WTC11 (cell line): ENCODE results near the gene IQCE.

Experiments
- KAT7 ChIP-seq: sonication (generic); formaldehyde crosslinking; IDR thresholded peaks from 2 replicates; pipeline ENCODE4 v1.8.1; 2023; ENCODE audit warnings: missing genetic modification reagents, mild to moderate bottlenecking, borderline replicate concordance
- ZNF138 ChIP-seq: sonication (generic); formaldehyde crosslinking; conservative IDR thresholded peaks from 2 replicates; pipeline ENCODE4 v1.8.1; 2022; ENCODE audit warnings: mild to moderate bottlenecking, moderate library complexity, missing genetic modification reagents
- TF ChIP-seq, protein P1 (sequence below): fragments of 250-450 bp; sonication (Bioruptor Pico); IDR thresholded peaks from 2 replicates; pipeline ENCODE4 v1.9.0; 2021; ENCODE audit warnings: mild to moderate bottlenecking
- TF ChIP-seq, protein P2 (sequence below): sonication (generic); formaldehyde crosslinking; IDR thresholded peaks from 2 replicates; pipeline ENCODE4 v1.8.0; 2022; ENCODE audit warnings: mild to moderate bottlenecking, missing genetic modification reagents
- TF ChIP-seq, protein P3 (sequence below): sonication (generic); formaldehyde crosslinking; IDR thresholded peaks from 2 replicates; pipeline ENCODE4 v1.8.1; 2023; ENCODE audit warnings: mild to moderate bottlenecking, missing genetic modification reagents
- TF ChIP-seq, protein P4 (sequence below): fragments of 200-600 bp; IDR thresholded peaks from 2 replicates; pipeline ENCODE4 v1.8.0; 2022; ENCODE audit warnings: antibody characterized with exemption

DNA sequence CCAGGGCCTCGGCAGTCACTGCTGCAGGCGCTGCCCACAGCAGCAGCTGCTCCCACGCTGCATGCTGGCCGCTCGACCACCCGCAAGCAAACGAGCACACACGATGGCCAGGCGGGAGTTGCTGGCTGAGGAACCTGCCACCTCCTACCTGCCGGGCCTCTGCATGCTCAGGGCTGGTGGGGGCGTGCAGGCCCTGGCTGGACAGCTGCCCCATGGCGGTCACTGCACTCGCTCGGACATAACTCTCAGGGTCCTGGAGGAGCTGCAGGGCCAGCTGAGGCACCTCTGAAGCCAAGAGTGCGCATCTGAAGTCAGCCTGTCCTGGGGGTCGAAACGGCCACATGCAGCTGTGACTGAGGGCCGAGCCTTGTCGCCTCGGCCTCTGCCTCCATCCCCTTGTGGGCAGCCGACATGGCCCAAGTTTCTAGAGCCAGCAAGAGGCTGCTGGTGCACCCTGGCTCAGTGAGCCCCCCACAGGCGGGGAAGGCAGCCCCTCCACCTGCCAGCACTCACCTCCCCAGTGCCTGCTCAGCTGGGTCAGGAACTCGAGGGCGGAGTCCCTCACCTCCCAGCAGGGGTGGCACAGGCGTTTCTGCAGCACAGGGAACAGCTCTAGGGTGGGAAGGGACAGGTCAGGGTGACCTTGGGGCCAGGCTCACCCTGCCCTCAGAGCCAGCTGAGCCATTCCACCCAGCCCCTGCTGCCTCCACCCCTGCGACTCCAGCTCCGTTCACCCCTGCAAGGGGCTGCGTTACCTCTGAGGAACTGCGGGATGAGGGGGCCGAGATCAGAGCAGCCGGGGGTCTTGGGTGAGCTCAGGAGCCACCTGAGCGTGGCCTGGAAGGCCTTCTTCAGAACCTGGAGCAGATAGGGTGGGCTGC is 19.5 kb upstream of the IQCE start:
- TF ChIP-seq KAT7 (CRISPR knock-in tag): no peak
- TF ChIP-seq, protein P1, sequence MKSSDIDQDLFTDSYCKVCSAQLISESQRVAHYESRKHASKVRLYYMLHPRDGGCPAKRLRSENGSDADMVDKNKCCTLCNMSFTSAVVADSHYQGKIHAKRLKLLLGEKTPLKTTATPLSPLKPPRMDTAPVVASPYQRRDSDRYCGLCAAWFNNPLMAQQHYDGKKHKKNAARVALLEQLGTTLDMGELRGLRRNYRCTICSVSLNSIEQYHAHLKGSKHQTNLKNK (CRISPR knock-in tag): no peak
- TF ChIP-seq, protein P2, sequence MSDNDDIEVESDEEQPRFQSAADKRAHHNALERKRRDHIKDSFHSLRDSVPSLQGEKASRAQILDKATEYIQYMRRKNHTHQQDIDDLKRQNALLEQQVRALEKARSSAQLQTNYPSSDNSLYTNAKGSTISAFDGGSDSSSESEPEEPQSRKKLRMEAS (CRISPR knock-in tag): no peak
- TF ChIP-seq ZNF138 (CRISPR knock-in tag): no peak
- TF ChIP-seq, protein P3, sequence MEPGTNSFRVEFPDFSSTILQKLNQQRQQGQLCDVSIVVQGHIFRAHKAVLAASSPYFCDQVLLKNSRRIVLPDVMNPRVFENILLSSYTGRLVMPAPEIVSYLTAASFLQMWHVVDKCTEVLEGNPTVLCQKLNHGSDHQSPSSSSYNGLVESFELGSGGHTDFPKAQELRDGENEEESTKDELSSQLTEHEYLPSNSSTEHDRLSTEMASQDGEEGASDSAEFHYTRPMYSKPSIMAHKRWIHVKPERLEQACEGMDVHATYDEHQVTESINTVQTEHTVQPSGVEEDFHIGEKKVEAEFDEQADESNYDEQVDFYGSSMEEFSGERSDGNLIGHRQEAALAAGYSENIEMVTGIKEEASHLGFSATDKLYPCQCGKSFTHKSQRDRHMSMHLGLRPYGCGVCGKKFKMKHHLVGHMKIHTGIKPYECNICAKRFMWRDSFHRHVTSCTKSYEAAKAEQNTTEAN (CRISPR knock-in tag): no peak
- TF ChIP-seq, protein P4, sequence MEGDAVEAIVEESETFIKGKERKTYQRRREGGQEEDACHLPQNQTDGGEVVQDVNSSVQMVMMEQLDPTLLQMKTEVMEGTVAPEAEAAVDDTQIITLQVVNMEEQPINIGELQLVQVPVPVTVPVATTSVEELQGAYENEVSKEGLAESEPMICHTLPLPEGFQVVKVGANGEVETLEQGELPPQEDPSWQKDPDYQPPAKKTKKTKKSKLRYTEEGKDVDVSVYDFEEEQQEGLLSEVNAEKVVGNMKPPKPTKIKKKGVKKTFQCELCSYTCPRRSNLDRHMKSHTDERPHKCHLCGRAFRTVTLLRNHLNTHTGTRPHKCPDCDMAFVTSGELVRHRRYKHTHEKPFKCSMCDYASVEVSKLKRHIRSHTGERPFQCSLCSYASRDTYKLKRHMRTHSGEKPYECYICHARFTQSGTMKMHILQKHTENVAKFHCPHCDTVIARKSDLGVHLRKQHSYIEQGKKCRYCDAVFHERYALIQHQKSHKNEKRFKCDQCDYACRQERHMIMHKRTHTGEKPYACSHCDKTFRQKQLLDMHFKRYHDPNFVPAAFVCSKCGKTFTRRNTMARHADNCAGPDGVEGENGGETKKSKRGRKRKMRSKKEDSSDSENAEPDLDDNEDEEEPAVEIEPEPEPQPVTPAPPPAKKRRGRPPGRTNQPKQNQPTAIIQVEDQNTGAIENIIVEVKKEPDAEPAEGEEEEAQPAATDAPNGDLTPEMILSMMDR: no peak
